Osteoblast (primary cell): ENCODE results near the gene PTGES3. TPM values are rescaled to one million over a fixed set of nuclear protein-coding genes. Genes with fewer than 3 reads are reported as not detected.

Experiments used
- DNase-seq: peaks from one replicate; pipeline ENCODE4 v3.0.0; 2011; ENCODE audit warnings: low spot score, mixed read lengths; ENCODE audit not compliant: insufficient read length; ENCODE audit errors: missing footprints
- H2AFZ ChIP-seq: 2 replicates; pipeline ENCODE4 v1.6.0; 2011; ENCODE audit warnings: mild to moderate bottlenecking, low read length
- H3K27ac ChIP-seq: 2 replicates; pipeline ENCODE4 v1.5.1; 2011; ENCODE audit warnings: mild to moderate bottlenecking, low read depth, low read length, moderate library complexity
- H3K27me3 ChIP-seq: 2 replicates; pipeline ENCODE4 v1.6.0; 2012; ENCODE audit warnings: mild to moderate bottlenecking, control low read depth, inconsistent platforms, low read length, moderate library complexity; ENCODE audit not compliant: insufficient read depth
- H3K36me3 ChIP-seq: 2 replicates; pipeline ENCODE4 v1.5.1; 2011; ENCODE audit warnings: mild to moderate bottlenecking, low read length, control low read depth, moderate library complexity; ENCODE audit not compliant: insufficient read depth
- H3K4me1 ChIP-seq: 2 replicates; pipeline ENCODE4 v1.5.1; 2011; ENCODE audit warnings: mild to moderate bottlenecking, low read length, control low read depth, moderate library complexity; ENCODE audit not compliant: insufficient read depth
- H3K4me2 ChIP-seq: 2 replicates; pipeline ENCODE4 v1.6.0; 2011; ENCODE audit warnings: mild to moderate bottlenecking, low read length; ENCODE audit not compliant: insufficient read depth
- H3K4me3 ChIP-seq: fragments of 200-600 bp; sonication (generic); 3 replicates; pipeline ENCODE4 v1.5.1; 2012; ENCODE audit warnings: mild to moderate bottlenecking, low read length, inconsistent platforms; ENCODE audit not compliant: insufficient read depth
- H3K79me2 ChIP-seq: 2 replicates; pipeline ENCODE4 v1.6.0; 2012; ENCODE audit warnings: mild to moderate bottlenecking, low read length, control low read depth, inconsistent platforms; ENCODE audit not compliant: insufficient read depth
- H3K9me3 ChIP-seq: 2 replicates; pipeline ENCODE4 v1.5.1; 2011; ENCODE audit warnings: low read depth, low read length, control low read depth
- H4K20me1 ChIP-seq: 2 replicates; pipeline ENCODE4 v1.6.0; 2012; ENCODE audit warnings: mild to moderate bottlenecking, low read length, control low read depth; ENCODE audit not compliant: insufficient read depth
- CTCF ChIP-seq: IDR thresholded peaks from 2 replicates; pipeline ENCODE4 v1.5.1; 2011; ENCODE audit warnings: mild to moderate bottlenecking, low read depth, low read length, moderate library complexity; ENCODE audit errors: extremely low read depth
- total RNA-seq: library from RNA; depleted of rRNA; stranded (reverse); fragments of >200 nt; gene quantifications from 2 replicates; pipeline ENCODE4 v1.2.3, GENCODE V29; 2012

PTGES3 gene
- total RNA-seq, 1 donor, result 63.0 TPM

DNA sequence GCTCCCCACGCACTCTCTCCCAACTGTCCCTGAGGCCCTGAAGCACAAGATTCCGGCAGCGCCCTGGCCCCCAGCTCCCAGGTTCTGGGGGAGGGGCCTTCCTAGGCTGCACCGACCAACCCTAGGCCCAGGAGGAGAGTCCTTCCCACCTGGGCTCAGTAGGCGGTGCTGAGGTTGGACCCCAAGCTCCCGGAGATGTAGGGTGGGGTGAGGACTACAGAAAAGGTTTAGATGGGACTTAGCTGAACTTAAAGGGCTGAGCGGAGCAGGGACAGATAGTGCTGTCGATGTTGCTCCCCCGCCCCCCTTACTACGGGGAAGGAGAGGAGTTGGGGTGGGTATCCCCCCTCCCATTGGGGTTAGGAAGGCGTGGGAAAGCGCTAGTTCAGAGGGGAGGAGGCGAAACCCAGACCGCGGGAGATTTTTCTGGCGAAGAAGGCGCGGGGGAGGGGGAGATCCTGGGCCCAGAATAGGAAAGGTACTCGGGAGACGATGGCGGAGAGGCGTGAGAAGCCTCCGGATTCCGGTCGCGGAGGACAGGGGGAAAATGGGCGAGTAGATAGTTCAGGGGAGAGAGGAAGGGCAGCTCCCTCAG lies 53.7 kb downstream of the PTGES3 start:
- H3K4me3 ChIP-seq, result peak overlapping the region; percentile 83
- peaks cover 37% of the 10 kb centered on the region for H4K20me1 ChIP-seq
- peak; percentile 87 for DNase-seq
- peaks cover 64% of the 10 kb centered on the region for H3K79me2 ChIP-seq
- H3K4me2 ChIP-seq, result peak overlapping the region; percentile 97
- H3K4me1 ChIP-seq, result peaks cover 44% of the 10 kb centered on the region
- H2AFZ ChIP-seq, result peak overlapping the region; percentile 66
- peak overlapping the region; percentile 28 for H3K27ac ChIP-seq
- H3K36me3 ChIP-seq, result peaks cover 22% of the 10 kb centered on the region
- no peak for TF ChIP-seq CTCF
- no peaks in the 10 kb centered on the region for H3K27me3 ChIP-seq
- H3K9me3 ChIP-seq, result no peaks in the 10 kb centered on the region

DNA sequence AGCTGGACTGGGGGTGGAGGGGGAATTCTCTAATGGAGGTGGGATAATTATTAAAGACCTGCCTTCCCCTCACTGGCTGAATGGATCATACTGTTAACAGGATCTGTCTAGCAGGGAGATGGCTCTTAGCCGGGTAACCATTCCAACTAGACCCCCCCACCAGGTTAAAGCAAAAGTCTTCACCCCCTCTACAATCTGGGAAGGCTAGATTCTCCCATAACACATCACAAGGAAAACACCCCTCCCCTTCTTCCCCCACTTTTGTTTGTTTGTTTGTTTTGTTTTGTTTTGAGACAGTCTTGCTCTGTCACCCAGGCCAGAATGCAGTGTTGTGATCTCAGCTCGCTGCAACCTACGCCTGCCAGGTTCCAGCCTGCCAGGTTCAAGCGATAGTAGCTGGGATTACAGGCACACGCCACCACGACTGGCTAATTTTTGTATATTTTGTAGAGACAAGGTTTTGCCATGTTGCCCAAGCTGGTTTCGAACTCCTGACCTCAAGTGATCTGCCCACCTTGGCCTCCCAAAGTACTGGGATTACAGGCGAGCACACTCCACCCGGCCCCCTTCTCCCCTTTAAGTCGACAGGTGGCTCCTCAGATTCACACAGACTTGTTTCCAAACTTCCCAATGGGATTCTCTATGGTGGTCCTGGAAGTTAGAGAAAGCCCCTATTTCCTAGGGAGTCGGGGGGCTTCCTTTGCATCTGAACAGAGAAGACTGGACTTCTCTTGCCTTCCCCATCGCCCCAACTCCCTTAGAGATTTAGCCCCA lies 54.4 kb downstream of the PTGES3 start:
- Histone ChIP-seq H3K4me3 (peak overlapping the region; percentile 83), H3K79me2 (peaks cover 69% of the 10 kb centered on the region), H3K27me3 (no peaks in the 10 kb centered on the region), H3K36me3 (peaks cover 15% of the 10 kb centered on the region), H2AFZ (no peak overlapping the region), H3K4me2 (peak overlapping the region; percentile 97), H3K9me3 (no peaks in the 10 kb centered on the region), H4K20me1 (peaks cover 43% of the 10 kb centered on the region), H3K4me1 (peaks cover 44% of the 10 kb centered on the region), H3K27ac (peak overlapping the region; percentile 28)
- peak; percentile 75 for DNase-seq
- no peak for TF ChIP-seq CTCF

GRCh38 chr12:56632701-56633467 lies 55.2 kb downstream of the PTGES3 start:
- H3K4me3 ChIP-seq, result peak overlapping the region; percentile 40
- H2AFZ ChIP-seq, result no peak overlapping the region
- TF ChIP-seq CTCF, result no peak
- peaks cover 49% of the 10 kb centered on the region for H4K20me1 ChIP-seq
- H3K4me2 ChIP-seq, result peak overlapping the region; percentile 97
- H3K79me2 ChIP-seq, result peaks cover 77% of the 10 kb centered on the region
- peaks cover 8% of the 10 kb centered on the region for H3K36me3 ChIP-seq
- no peaks in the 10 kb centered on the region for H3K9me3 ChIP-seq
- H3K27me3 ChIP-seq, result no peaks in the 10 kb centered on the region
- H3K4me1 ChIP-seq, result peaks cover 51% of the 10 kb centered on the region
- DNase-seq, result peak; percentile 83
- H3K27ac ChIP-seq, result no peak overlapping the region
